Kidney (tissue), 14 donors: ENCODE results near the gene TNFSF15. TPM values are rescaled to one million over a fixed set of nuclear protein-coding genes. Genes with fewer than 3 reads are reported as not detected.

Source experiments
- DNase-seq, 5 donors: peaks; one replicate each; pipeline ENCODE4 v3.0.0-alpha.2; 2013 to 2020
- FAIRE-seq: peaks from 2 replicates; lab custom pipeline; 2012; peaks lifted over from hg19 to GRCh38; lab: Jason Lieb, UNC
- H3K27ac ChIP-seq, 2 donors: one replicate each; pipeline ENCODE4 v1.7.0; 2013; ENCODE audit warnings: low read depth in 2 of 2, low read length in 2 of 2, inconsistent platforms in 1 of 2
- H3K27me3 ChIP-seq: one replicate; pipeline ENCODE4 v1.7.1; 2013; ENCODE audit warnings: low read length, inconsistent platforms; ENCODE audit not compliant: control insufficient read depth, insufficient read depth
- H3K36me3 ChIP-seq, 3 donors: one replicate each; pipeline versions ENCODE4 v1.7.0 to v1.7.1; 2013; ENCODE audit warnings: low read length in 3 of 3, control low read depth in 1 of 3, inconsistent platforms in 1 of 3; ENCODE audit not compliant: insufficient read depth in 3 of 3, control insufficient read depth in 2 of 3
- H3K4me1 ChIP-seq, 3 donors: one replicate each; pipeline versions ENCODE4 v1.7.0 to v1.7.1; 2013; ENCODE audit warnings: low read length in 3 of 3, inconsistent platforms in 1 of 3, low read depth in 1 of 3; ENCODE audit not compliant: control insufficient read depth in 2 of 3, insufficient read depth in 2 of 3
- H3K4me3 ChIP-seq, 3 donors: one replicate each; pipeline versions ENCODE4 v1.7.0 to v1.8.1; 2013; ENCODE audit warnings: low read length in 3 of 3, control low read depth in 1 of 3, inconsistent platforms in 1 of 3
- H3K9ac ChIP-seq, 3 donors: one replicate each; pipeline versions ENCODE4 v1.7.0 to v1.7.1; 2013; ENCODE audit warnings: low read length in 3 of 3, control low read depth in 1 of 3, inconsistent platforms in 1 of 3
- H3K9me3 ChIP-seq, 3 donors: one replicate each; pipeline versions ENCODE4 v1.7.0 to v1.7.1; 2013; ENCODE audit warnings: low read length in 3 of 3, control low read depth in 1 of 3, inconsistent platforms in 1 of 3; ENCODE audit not compliant: control insufficient read depth in 2 of 3, insufficient read depth in 1 of 3
- CTCF ChIP-seq: IDR thresholded peaks from 3 replicates; pipeline ENCODE4 v1.5.1; 2012; ENCODE audit warnings: mild to moderate bottlenecking, moderate library complexity, borderline replicate concordance; ENCODE audit not compliant: insufficient read depth; ENCODE audit errors: extremely low read depth
- intact Hi-C: fragments of 100-400 bp; cut with DNase I; formaldehyde crosslinking; loops from one replicate; pipeline ENCODE4 v1.11.1; 2022
- polyA plus RNA-seq: library from polyadenylated mRNA; stranded (reverse); fragments of 350-450 nt; fragmentation: Illumina TruSeq; extraction: RNeasy Lipid Tissue Mini Kit (QIAGEN cat#74804); gene quantifications from one replicate; pipeline ENCODE4 v1.2.3, GENCODE V29; 2014; ENCODE audit warnings: low read depth, low replicate concordance; ENCODE audit not compliant: insufficient read depth
- total RNA-seq: library from RNA; stranded (reverse); fragmentation: NEBNext Ultra II Directional; extraction: Animal tissue kit (Norgen Biotek cat#: 25700); gene quantifications from one replicate; pipeline ENCODE4 v1.2.1, GENCODE V29; 2021
- donor health status: control.
- donor health status: control.
- donor health status: control.
- donor health status: control.
- donor health status: control.
- donor health status: DM: yes; HTN: yes; CAD: no.
- donor health status: Normal renal cell carcinoma (clear cell type).

Gene TNFSF15
- total and polyA plus RNA-seq, 2 donors from 2014 or later: 1.4 to 2.3 TPM

DNA sequence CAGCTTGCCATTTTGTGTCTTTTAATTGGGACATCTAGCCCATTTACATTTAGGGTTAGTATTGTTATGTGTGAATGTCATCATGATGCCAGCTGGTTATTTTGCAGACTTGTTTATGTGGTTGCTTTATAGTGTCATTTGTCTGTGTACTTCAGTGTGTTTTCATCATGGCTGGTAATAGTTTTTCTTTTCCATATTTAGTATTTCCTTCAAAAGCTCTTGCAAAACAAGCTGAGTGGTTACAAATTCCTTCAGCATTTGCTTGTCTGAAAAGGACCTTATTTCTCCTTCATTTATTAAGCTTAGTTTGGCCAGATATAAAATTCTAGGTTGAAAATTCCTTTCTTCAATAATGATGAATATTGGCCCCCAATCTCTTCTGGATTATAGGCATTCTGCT, 28.5 kb upstream of the TNFSF15 start:
- H3K9ac ChIP-seq: no peak overlapping the region
- intact Hi-C loops: no loop called here
- no peak overlapping the region for H3K4me3 ChIP-seq
- FAIRE-seq: no peak
- H3K9me3 ChIP-seq: no peaks in the 10 kb centered on the region
- H3K27me3 ChIP-seq: no peaks in the 10 kb centered on the region
- H3K4me1 ChIP-seq: no peaks in the 10 kb centered on the region
- DNase-seq: no peak
- H3K36me3 ChIP-seq: no peaks in the 10 kb centered on the region
- TF ChIP-seq CTCF: no peak
- H3K27ac ChIP-seq: no peak overlapping the region

DNA sequence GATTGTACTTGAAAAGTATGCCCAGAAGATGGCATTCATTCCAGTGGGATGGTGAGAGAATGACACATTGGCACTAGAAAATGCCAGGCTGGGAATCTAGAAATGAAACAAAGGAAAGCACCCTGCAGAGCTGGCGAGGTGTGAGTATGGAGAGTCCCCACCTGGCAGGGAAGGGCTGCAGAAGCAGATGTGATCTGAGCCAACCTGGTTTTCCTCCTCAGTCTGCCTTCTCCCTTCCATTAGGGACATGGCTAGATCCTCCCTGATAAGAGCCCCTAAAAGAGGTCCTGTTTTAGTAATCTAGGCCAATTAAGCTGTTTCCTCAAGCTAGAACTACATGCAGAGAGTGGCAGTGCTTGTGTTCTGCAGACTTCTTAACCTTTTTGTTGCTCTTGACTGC, 24.7 kb upstream of the TNFSF15 start:
- no peak for TF ChIP-seq CTCF
- no peak overlapping the region for H3K9ac ChIP-seq
- H3K27me3 ChIP-seq: no peaks in the 10 kb centered on the region
- intact Hi-C loops: no loop called here
- no peak overlapping the region for H3K4me3 ChIP-seq
- no peak for DNase-seq
- H3K9me3 ChIP-seq: no peaks in the 10 kb centered on the region
- no peaks in the 10 kb centered on the region for H3K36me3 ChIP-seq
- H3K27ac ChIP-seq: no peak overlapping the region
- no peaks in the 10 kb centered on the region for H3K4me1 ChIP-seq
- FAIRE-seq: no peak

GRCh38 chr9:114829574-114830440, 24.0 kb upstream of the TNFSF15 start:
- intact Hi-C loops: no loop called here
- Histone ChIP-seq H3K9me3 (no peaks in the 10 kb centered on the region), H3K36me3 (no peaks in the 10 kb centered on the region), H3K9ac (no peak overlapping the region), H3K27ac (no peak overlapping the region), H3K4me1 (no peaks in the 10 kb centered on the region), H3K27me3 (no peaks in the 10 kb centered on the region), H3K4me3 (no peak overlapping the region)
- no peak for DNase-seq
- TF ChIP-seq CTCF: no peak
- no peak for FAIRE-seq
